Non-pigmented ciliary epithelial cell (primary cell): Measurements from ENCODE around the gene DDX3X.
"Not testable (repeated sequence)": the region's sequence is repeated elsewhere in the genome, so short reads cannot be mapped to it uniquely, and the experiment has no call there.

Source experiments
- DNase-seq: peaks from one replicate; pipeline ENCODE4 v3.0.0-alpha.2; 2010; ENCODE audit warnings: low read depth

DDX3X gene

GRCh38 chrX:41329101-41329500 is 4.9 kb upstream of the DDX3X start:
- DNase-seq: no peak

GRCh38 chrX:41332005-41332404 is 2.0 kb upstream of the DDX3X start:
- no peak for DNase-seq

- no peak for DNase-seq
Observed at GRCh38 chrX:41332408-41333002, 1.5 kb upstream of the DDX3X start.

GRCh38 chrX:41333003-41333743 is 789 bp upstream of the DDX3X start:
- DNase-seq: no peak

GRCh38 chrX:41334363-41335197 is 618 bp downstream of the DDX3X start:
- DNase-seq: no peak

GRCh38 chrX:41335198-41335957 is 1.4 kb downstream of the DDX3X start:
- no peak for DNase-seq

GRCh38 chrX:41335958-41336331 is 2.0 kb downstream of the DDX3X start:
- no peak for DNase-seq

- no peak for DNase-seq
Observed at GRCh38 chrX:41336447-41336846, 2.5 kb downstream of the DDX3X start.

- DNase-seq: no peak
Observed at GRCh38 chrX:41337140-41337539, 3.2 kb downstream of the DDX3X start.

GRCh38 chrX:41338436-41338835 is 4.5 kb downstream of the DDX3X start:
- no peak for DNase-seq

GRCh38 chrX:41339148-41339547 is 5.2 kb downstream of the DDX3X start:
- DNase-seq: no peak

- DNase-seq: no peak
Observed at GRCh38 chrX:41344053-41344452, 10.1 kb downstream of the DDX3X start.

GRCh38 chrX:41347186-41347585 is 13.2 kb downstream of the DDX3X start:
- no peak for DNase-seq

- no peak for DNase-seq
Observed at GRCh38 chrX:41348551-41348950, 14.6 kb downstream of the DDX3X start.

- no peak for DNase-seq
Observed at GRCh38 chrX:41350150-41350975, 16.4 kb downstream of the DDX3X start.

GRCh38 chrX:41350976-41351569 is 17.1 kb downstream of the DDX3X start:
- no peak for DNase-seq

- no peak for DNase-seq
Observed at GRCh38 chrX:41351923-41352322, 18.0 kb downstream of the DDX3X start.

- no peak for DNase-seq
Observed at GRCh38 chrX:41352329-41352838, 18.4 kb downstream of the DDX3X start.

GRCh38 chrX:41353985-41354384 is 20.0 kb downstream of the DDX3X start:
- no peak for DNase-seq

- DNase-seq: no peak
Observed at GRCh38 chrX:41369152-41369551, 35.2 kb downstream of the DDX3X start.

GRCh38 chrX:41371575-41371974 is 37.6 kb downstream of the DDX3X start:
- not testable (repeated sequence) for DNase-seq
